Upper lobe of right lung (tissue), 1 donor: ENCODE measurements around the gene NUDT7. TPM values are rescaled to one million over a fixed set of nuclear protein-coding genes. Genes with fewer than 3 reads are reported as not detected.

ENCODE experiments used
- ATAC-seq: fragments of 200-7000 bp; cut with Tn5 transposase; one replicate; pipeline ENCODE4 v1.9.1; 2020; ENCODE audit warnings: mild to moderate bottlenecking, moderate library complexity
- DNase-seq: peaks from one replicate; pipeline ENCODE4 v3.0.0-alpha.2; 2020
- H3K27ac ChIP-seq: fragments of 200-600 bp; one replicate; pipeline ENCODE4 v1.8.0; 2022
- H3K27me3 ChIP-seq: fragments of 200-600 bp; one replicate; pipeline ENCODE4 v1.8.0; 2022; ENCODE audit warnings: mild to moderate bottlenecking
- H3K36me3 ChIP-seq: fragments of 200-600 bp; one replicate; pipeline ENCODE4 v1.8.0; 2022
- H3K4me1 ChIP-seq: fragments of 200-600 bp; one replicate; pipeline ENCODE4 v1.8.0; 2022
- H3K4me3 ChIP-seq: fragments of 200-600 bp; one replicate; pipeline ENCODE4 v1.8.0; 2022; ENCODE audit warnings: mild to moderate bottlenecking
- H3K9me3 ChIP-seq: fragments of 200-600 bp; one replicate; pipeline ENCODE4 v1.8.0; 2022
- intact Hi-C: fragments of 100-400 bp; cut with DNase I; formaldehyde crosslinking; loops from one replicate; pipeline ENCODE4 v1.11.0; 2022
- total RNA-seq: library from RNA; stranded (reverse); fragmentation: NEBNext Ultra II Directional; extraction: Animal tissue kit (Norgen Biotek cat#: 25700); gene quantifications from one replicate; pipeline ENCODE4 v1.2.1, GENCODE V29; 2021
- TF ChIP-seq, protein P1 (sequence below): fragments of 200-600 bp; IDR thresholded peaks from one replicate; pipeline ENCODE4 v1.8.0; 2022; ENCODE audit warnings: antibody characterized with exemption
- donor health status: DM: no; HTN: yes; CAD: no; lungs with severe emphysema.

Gene NUDT7
- total RNA-seq, 1 donor from 2014 or later: 7.2 TPM

DNA sequence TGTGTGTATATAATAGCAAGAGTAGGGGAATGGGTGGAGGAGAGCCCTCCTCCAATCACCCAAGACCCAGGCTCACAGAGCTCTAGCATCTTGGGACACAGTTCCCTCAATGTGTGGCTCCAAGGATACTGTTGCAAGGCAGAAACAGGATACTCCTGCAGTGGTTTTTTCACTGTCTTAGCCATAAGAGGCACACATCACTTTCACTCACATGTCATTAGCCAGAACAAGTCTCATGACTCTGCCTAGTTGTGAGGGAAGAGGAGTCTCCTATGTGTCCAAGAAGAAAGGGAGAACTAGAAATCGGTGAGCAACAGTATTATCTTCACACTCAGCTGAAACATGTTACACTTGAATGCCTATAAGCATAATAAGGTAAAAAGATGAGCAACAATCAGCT, 11.1 kb upstream of the NUDT7 start:
- Histone ChIP-seq H3K9me3 (no peaks in the 10 kb centered on the region), H3K4me3 (no peak overlapping the region), H3K4me1 (no peaks in the 10 kb centered on the region), H3K36me3 (no peaks in the 10 kb centered on the region), H3K27ac (no peak overlapping the region), H3K27me3 (no peaks in the 10 kb centered on the region)
- ATAC-seq (no peak), DNase-seq (no peak)
- TF ChIP-seq, protein P1, sequence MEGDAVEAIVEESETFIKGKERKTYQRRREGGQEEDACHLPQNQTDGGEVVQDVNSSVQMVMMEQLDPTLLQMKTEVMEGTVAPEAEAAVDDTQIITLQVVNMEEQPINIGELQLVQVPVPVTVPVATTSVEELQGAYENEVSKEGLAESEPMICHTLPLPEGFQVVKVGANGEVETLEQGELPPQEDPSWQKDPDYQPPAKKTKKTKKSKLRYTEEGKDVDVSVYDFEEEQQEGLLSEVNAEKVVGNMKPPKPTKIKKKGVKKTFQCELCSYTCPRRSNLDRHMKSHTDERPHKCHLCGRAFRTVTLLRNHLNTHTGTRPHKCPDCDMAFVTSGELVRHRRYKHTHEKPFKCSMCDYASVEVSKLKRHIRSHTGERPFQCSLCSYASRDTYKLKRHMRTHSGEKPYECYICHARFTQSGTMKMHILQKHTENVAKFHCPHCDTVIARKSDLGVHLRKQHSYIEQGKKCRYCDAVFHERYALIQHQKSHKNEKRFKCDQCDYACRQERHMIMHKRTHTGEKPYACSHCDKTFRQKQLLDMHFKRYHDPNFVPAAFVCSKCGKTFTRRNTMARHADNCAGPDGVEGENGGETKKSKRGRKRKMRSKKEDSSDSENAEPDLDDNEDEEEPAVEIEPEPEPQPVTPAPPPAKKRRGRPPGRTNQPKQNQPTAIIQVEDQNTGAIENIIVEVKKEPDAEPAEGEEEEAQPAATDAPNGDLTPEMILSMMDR: no peak
- intact Hi-C loops: no loop called here

DNA sequence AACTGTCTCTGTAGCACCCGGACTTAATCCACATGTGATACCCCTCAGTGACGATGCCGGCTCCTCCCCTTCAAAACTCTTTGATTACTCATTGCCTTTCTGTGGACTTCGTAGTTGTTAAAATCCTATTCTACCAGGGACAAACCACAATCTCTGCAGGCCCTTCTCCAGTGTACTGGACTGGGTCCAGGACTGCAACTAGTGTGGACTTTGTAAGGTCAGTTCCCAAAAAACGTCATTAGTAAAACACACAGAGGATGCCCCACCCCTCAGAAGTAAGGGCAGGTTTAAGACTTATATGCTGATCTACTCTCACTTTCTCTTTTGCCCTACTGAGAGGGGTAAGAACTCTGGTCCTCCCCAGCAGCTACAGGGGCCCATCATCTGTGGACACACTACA, 10.5 kb upstream of the NUDT7 start:
- Histone ChIP-seq H3K9me3 (no peaks in the 10 kb centered on the region), H3K36me3 (no peaks in the 10 kb centered on the region), H3K4me1 (no peaks in the 10 kb centered on the region), H3K4me3 (no peak overlapping the region), H3K27ac (no peak overlapping the region), H3K27me3 (no peaks in the 10 kb centered on the region)
- ATAC-seq (peak; percentile 42), DNase-seq (no peak)
- TF ChIP-seq, protein P1: no peak
- intact Hi-C loops: no loop called here

DNA sequence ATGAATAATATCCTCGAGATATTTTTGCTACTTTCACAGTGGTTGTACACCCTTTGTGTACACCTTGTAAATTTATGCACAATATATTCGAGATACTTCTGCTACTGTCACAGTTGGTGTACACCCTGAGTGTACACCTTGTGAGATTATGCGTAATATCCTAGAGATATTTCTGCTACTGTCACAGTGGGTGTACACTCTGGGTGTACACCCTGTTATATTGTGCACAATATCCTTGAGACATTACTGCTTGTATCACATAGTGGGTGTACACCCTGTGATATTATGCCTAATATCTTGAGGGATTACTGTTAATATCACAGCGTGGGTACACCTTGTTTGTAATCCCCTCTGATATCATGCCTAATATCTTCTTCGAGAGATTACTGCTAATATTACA, 7.2 kb upstream of the NUDT7 start:
- Histone ChIP-seq H3K27ac (no peak overlapping the region), H3K9me3 (no peaks in the 10 kb centered on the region), H3K4me3 (no peak overlapping the region), H3K27me3 (no peaks in the 10 kb centered on the region), H3K36me3 (no peaks in the 10 kb centered on the region), H3K4me1 (no peaks in the 10 kb centered on the region)
- TF ChIP-seq, protein P1: no peak
- DNase-seq (no peak), ATAC-seq (no peak)
- intact Hi-C loops: no loop called here

DNA sequence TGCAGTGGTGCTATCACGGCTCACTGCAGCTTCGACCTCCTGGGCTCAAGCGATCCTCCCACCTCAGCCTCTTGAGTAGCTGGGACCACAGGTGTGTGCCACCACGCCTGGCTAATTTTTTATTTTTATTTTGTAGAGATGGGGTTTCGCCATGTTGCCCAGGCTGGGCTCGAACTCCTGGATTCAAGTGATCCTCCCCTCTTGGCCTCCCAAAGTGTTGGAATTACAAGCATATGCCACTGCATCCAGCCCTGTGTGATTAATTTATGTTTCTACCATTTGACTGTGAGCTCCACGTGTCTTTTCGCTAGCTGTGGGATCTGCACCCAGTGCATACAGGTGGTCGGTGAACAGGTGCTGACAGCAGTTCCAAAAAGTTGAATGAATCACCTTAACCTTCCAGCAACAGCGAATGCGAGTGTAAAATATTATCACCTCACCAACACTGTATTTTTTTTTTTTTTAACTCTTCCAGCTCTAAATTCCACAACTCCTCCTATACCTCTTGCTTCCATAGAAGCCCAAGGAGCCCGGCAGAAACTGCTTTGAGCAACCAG, 484 bp upstream of the NUDT7 start:
- H3K9me3 ChIP-seq: no peaks in the 10 kb centered on the region
- no peak overlapping the region for H3K27ac ChIP-seq
- H3K4me3 ChIP-seq: peak overlapping the region; percentile 76
- no peaks in the 10 kb centered on the region for H3K4me1 ChIP-seq
- TF ChIP-seq, protein P1: no peak
- ATAC-seq (no peak), DNase-seq (no peak)
- no peaks in the 10 kb centered on the region for H3K27me3 ChIP-seq
- H3K36me3 ChIP-seq: no peaks in the 10 kb centered on the region
- intact Hi-C loops: no loop called here

DNA sequence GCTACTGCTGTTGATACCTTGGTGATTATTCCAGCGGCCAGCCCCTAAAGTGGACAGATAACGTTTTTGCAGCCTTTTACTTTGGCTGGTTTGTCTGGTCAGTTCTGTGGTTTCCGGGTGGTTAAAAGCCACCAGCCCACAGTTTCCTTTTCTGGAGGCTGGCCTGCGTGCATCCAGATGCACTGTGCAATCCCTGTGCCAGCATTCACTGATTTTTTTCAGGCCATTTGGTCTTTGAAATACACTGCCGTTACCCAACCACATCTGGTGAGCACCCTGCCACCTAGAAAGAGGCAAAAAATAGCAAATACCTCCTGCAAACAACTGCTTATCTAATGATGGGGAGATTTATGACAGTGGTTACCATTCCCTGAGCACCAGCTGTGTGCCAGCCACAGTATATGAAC, 797 bp downstream of the NUDT7 start:
- H3K27me3 ChIP-seq: no peaks in the 10 kb centered on the region
- TF ChIP-seq, protein P1: no peak
- intact Hi-C loops: no loop called here
- H3K4me3 ChIP-seq: peak overlapping the region; percentile 76
- DNase-seq (no peak), ATAC-seq (peak; percentile 1)
- no peaks in the 10 kb centered on the region for H3K36me3 ChIP-seq
- H3K27ac ChIP-seq: peak overlapping the region; percentile 88
- H3K9me3 ChIP-seq: no peaks in the 10 kb centered on the region
- H3K4me1 ChIP-seq: no peaks in the 10 kb centered on the region

DNA sequence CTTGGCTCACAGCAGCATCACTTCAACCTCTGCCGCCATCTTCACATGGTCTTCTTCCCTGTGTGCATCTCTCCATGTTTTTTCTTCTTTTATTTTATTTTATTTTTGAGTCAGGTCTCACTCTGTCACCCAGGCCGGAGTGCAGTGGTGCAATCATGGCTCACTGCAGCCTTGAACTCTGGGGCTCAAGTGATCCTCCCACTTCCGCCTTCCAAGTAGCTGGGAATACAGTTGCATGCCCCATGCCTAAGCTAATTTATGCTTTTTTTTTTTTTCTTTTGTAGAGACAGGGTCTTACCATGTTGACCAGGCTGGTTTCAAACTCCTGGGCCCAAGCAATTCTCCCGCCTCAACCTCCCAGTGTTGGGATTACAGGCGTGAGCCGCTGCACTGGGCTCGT, 1.9 kb downstream of the NUDT7 start:
- Histone ChIP-seq H3K36me3 (no peaks in the 10 kb centered on the region), H3K9me3 (no peaks in the 10 kb centered on the region), H3K27ac (no peak overlapping the region), H3K4me1 (no peaks in the 10 kb centered on the region), H3K27me3 (no peaks in the 10 kb centered on the region), H3K4me3 (no peak overlapping the region)
- intact Hi-C loops: no loop called here
- TF ChIP-seq, protein P1: no peak
- ATAC-seq: no peak
- no peak for DNase-seq
